NCI-H1417 (cell line): ENCODE measurements around the gene SCGB1A1.

Experiments used
- DNase-seq, 3 experiments: peaks; one replicate each; lab custom pipeline; 2025; lab: John Stamatoyannopoulos, UW

SCGB1A1 gene

GRCh38 chr11:62398011-62398994 is 20.5 kb upstream of the SCGB1A1 start:
- no peak for DNase-seq

GRCh38 chr11:62399172-62399877 is 19.5 kb upstream of the SCGB1A1 start:
- DNase-seq: no peak

GRCh38 chr11:62399878-62400266 is 19.0 kb upstream of the SCGB1A1 start:
- no peak for DNase-seq

- DNase-seq: no peak
Measured at GRCh38 chr11:62400281-62400680, 18.6 kb upstream of the SCGB1A1 start.

GRCh38 chr11:62400760-62401159 is 18.1 kb upstream of the SCGB1A1 start:
- DNase-seq: no peak

- DNase-seq: no peak
Measured at GRCh38 chr11:62401356-62401755, 17.5 kb upstream of the SCGB1A1 start.

- no peak for DNase-seq
Measured at GRCh38 chr11:62401811-62402210, 17.0 kb upstream of the SCGB1A1 start.

GRCh38 chr11:62402226-62402959 is 16.4 kb upstream of the SCGB1A1 start:
- no peak for DNase-seq

GRCh38 chr11:62402960-62403730 is 15.7 kb upstream of the SCGB1A1 start:
- no peak for DNase-seq

GRCh38 chr11:62404435-62404834 is 14.4 kb upstream of the SCGB1A1 start:
- DNase-seq: no peak

GRCh38 chr11:62404901-62405300 is 13.9 kb upstream of the SCGB1A1 start:
- no peak for DNase-seq

GRCh38 chr11:62406034-62406433 is 12.8 kb upstream of the SCGB1A1 start:
- DNase-seq: no peak

- DNase-seq: no peak
Measured at GRCh38 chr11:62409831-62410230, 9.0 kb upstream of the SCGB1A1 start.

GRCh38 chr11:62410972-62411371 is 7.9 kb upstream of the SCGB1A1 start:
- DNase-seq: no peak

- DNase-seq: no peak
Measured at GRCh38 chr11:62411524-62411923, 7.3 kb upstream of the SCGB1A1 start.

- no peak for DNase-seq
Measured at GRCh38 chr11:62413060-62413696, 5.7 kb upstream of the SCGB1A1 start.

- DNase-seq: no peak
Measured at GRCh38 chr11:62416596-62416995, 2.2 kb upstream of the SCGB1A1 start.

GRCh38 chr11:62418136-62418535 is 697 bp upstream of the SCGB1A1 start:
- DNase-seq: no peak

- DNase-seq: no peak
Measured at GRCh38 chr11:62419314-62419929, 589 bp downstream of the SCGB1A1 start.

GRCh38 chr11:62419943-62420342 is 1.1 kb downstream of the SCGB1A1 start:
- DNase-seq: no peak

GRCh38 chr11:62420882-62421281 is 2.0 kb downstream of the SCGB1A1 start:
- no peak for DNase-seq
